Glomerular endothelial cell (primary cell): Measurements from ENCODE around the gene STK32B. TPM values are rescaled to one million over a fixed set of nuclear protein-coding genes. Genes with fewer than 3 reads are reported as not detected.
A peak's percentile ranks its signal among the peaks of the same experiment; 100 is the strongest.
"Not testable (repeated sequence)": the region's sequence is repeated elsewhere in the genome, so short reads cannot be mapped to it uniquely, and the experiment has no call there.

Experiments used
- DNase-seq: peaks from one replicate; pipeline ENCODE4 v3.0.0-alpha.2; 2011; ENCODE audit warnings: low read depth, low spot score; ENCODE audit errors: extremely low read depth
- total RNA-seq: library from RNA; depleted of rRNA; stranded (reverse); fragments of >200 nt; gene quantifications from 2 replicates; pipeline ENCODE4 v1.2.3, GENCODE V29; 2015

Gene STK32B
- total RNA-seq, 1 donor from 2014 or later = 29.0 TPM

DNA sequence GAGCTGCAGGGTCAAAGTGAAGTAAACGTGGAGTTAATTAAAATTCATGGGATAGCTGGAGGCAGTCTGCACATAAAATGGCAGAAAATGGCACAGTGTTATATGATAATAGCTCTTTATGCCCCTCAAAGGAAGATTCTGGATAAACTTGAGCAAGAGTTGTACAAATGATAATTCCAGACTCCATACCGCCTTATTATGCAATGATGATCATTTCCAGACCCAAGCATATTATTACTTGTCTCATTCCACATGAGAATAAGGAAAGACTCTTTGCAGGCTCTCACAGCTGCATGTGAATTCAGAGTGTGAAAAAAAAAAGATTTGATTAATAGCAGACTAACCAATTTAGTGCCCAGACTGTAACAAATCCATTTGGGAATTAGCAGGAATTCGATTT is 105.4 kb downstream of the STK32B start:
- DNase-seq = no peak

DNA sequence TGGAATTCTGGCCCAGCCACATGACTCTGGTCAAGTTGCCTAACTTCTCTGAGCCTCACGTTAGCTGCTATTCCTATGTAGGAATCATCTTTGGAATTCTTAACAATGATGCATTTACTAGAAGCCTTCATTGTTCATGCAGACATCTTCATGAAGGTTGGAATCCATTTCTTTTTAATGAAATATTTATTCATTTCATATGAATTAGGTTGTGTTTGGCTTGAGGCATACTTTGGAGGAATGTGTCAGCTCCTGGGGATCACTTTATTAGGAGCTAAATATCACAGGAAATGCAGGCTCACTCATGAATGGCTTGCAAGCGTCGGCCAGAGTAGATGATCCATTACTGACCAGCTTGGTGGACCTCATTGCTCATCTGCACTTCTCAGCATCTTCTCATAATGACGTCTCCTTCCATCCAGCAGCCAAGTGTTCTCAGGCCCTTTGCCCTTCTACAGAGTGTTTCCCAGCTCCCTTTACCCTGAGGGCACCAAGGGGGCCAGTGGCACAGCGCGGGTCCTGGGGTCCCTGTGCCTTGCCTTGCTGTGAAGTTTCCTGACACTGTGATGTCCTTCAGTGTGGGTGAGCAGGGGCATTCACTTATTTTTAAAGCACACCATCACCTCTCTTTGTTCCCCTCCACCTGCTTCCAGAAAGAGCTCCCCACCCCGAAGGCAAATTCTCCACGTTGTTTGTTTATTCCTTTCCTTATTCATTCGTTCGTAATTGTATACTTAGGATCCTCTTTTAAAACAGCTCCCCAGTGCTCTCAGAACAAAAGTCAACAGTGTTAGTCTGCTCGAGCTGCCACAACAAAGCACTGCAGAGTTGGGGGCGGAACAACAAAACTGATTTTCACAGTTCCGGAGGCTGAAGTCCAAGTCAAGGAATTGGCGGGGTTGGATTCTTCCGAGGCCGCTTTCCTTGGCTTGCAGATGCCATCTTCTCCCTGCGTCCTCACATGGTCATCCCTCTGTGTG is 106.8 kb downstream of the STK32B start:
- no peak for DNase-seq

DNA sequence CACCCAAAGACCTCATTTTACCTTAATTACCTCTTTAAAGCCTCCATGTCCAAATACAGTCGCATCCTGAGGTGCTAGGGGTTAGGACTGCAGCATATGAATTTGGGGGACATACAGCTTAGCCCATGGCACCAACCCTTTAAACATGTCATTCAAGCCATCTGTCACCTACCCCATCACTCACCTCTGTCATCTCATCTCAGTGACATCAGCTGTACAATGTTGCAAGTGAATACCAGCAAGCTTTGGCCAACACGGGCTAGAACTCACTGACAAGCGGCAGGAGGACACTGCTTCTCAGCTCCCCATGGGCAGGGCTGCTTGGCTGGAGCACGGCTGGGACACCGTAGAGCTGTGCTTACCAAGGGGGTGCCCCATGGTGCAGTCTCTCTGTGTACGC is 107.5 kb downstream of the STK32B start:
- DNase-seq = no peak

DNA sequence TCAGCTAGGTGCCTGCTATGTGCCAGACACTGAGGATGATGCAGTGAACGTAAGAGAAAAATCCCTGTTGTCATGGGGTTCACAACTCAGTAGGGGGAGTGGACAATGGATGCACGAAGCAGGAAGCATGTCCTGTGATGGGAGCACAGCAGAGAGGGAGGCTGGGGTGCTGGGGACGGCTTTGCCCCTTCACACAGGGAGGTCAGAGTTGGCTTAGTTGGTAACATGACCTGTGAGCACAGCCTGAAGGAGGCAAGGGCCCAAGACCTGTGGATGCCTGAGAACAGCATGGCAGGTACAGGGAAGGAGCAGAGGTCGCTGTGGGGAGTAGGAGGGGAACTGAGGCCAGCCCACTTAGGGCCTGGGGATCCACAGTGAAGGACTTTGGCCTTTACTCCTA is 109.4 kb downstream of the STK32B start:
- DNase-seq = no peak

DNA sequence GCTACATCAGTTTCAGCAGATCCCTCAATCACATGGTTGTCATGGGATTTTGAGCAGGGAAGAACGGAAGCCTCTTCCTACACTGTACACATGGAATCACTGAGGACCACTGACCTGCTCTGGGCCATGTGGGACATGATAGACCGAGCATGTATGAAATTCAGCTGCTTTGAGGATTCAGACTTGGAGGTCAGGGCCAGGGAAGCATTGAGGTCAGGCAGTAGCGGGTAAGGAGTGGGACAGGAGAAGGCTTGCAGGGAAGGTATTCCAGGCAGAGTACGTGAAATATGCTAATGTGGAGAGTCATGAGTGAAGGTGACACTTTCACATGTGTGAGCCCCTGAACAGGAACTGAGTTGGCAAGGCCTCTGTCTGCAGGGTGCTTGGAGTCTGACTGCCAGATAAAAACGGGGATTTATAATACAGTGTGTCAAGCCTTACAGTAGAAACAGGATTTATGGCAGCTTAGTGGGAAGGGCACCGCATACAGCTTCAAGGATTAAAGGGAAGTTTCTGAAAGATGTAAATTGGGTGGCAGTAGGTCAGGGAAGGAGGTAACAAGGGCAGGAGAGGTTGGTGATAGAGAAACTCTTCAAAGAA is 111.7 kb downstream of the STK32B start:
- no peak for DNase-seq

DNA sequence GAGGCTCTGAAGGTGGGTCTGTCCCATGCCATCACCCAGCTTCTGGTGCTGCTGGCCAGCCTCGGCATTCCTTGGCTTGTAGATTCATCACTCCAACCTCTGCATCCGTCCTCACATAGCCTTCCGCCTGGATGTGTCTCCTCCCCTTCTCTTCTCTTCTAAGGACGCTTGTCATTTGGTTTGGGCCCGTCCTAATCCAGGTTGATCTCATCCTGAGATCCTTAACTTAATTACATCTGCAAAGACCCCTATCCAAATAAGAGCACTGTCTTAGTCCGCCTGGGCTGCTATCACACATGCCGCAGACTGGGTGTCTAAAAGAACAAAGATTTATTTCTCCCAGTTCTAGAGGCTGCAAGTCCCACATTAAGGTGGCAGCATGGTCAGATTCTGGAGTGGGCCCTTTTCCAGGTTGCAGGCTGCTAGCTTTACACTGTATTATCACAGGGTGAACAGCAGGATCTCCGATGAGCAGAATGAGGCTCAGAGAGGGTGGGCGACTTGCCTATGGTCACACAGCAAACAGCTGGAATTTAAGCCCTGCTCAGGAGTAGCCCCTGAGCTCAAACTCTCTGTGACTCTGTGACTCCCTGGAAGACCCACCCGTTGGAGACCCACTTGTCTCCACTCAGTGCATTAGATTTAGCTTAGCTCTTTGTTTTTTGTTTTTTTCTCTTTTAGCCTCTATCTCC is 113.1 kb downstream of the STK32B start:
- no peak for DNase-seq

DNA sequence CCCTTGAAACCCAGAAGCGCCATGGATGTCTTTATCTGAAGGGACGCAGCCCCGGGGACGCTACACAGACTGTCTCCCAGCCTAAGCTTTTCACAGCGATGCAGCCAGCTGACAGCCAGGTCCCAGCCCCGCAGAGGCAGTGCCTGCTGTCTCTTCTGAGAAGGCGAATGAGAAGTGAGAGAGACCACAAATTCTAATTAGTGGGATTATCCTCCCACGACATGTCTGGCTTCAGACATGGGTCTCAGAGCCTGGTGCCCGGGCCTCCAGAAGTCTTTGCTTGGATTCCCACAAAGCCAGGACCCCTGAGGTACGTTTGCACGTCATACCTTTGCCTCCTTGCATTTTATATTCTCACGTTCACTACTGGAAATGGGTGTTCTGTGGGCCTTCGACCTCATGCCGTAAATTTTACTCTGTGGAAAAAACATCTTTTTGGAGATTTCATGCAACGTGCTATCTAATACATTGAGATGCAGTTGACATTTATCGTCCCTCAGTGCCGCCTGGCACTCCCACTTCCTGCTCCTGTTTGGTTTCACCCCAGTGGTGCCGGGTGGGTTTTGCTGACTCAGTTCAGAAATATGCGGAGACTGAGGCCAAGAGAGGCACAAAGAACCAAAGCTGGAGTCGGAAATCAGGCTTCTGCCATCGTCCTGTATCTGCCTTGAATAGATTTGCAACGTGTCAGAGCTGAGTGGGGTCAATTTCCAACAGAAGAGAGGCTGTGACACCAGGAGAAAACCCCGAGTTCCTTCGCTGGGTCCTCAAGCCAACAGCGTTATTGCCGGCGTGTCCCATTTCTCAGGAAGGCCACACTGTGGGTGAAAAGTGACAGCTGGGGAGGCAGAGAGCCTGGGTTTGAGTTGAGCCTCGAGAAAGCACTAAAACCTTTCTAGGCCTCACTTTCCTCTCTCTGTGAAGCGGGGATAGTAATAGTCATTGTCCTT is 114.4 kb downstream of the STK32B start:
- peak; percentile 33 for DNase-seq

DNA sequence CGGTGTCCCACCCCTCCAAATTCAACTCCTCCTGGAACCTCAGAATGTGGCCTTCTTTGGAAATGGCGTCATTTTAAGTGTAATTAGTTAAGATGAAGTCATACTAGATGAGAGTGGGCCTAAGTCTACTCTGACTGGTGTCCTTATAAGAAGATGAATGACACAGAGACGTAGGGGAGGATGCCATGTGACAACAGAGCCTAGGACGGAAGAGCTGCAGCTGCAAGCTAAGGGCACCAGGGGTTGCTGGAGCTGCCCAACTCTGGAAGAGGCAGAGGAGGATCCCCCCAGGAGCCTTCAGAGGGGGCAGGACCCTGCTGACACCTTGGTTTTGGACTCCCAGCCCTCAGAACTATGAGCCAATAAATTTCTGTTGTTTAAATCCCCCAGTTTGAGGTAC is 115.1 kb downstream of the STK32B start:
- no peak for DNase-seq

DNA sequence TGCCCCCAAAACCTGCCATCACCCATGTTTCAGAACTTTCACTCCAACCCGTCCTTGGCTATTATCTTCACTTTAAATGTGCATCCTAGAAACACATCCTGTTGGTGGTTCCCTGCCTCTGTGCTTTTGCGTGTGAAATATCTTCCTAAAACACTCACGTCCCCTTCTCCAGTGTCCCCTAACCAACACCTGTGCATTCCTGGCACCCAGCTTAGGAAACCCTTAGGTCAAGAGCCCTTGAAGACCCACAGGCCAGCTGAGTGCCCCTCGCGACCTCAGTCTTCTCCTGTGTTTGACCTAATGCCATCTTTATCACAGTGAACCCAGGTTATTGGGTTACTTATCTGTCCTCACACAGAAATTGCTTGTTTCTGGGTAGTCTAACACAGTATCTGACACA is 117.6 kb downstream of the STK32B start:
- DNase-seq = no peak

DNA sequence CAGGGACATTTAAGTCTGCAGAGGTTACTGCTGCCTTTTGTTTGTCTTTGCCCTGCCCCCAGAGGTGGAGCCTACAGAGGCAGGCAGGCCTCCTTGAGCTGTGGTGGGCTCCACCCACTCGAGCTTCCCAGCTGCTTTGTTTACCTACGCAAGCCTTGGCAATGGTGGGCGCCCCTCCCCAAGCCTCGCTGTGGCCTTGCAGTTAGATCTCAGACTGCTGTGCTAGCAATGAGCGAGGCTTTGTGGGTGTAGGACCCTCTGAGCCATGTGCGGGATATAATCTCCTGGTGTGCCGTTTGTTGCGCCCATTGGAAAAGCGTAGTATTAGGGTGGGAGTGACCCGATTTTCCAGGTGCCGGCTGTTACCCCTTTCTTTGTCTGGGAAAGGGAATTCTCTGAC is 124.6 kb downstream of the STK32B start:
- not testable (repeated sequence) for DNase-seq

DNA sequence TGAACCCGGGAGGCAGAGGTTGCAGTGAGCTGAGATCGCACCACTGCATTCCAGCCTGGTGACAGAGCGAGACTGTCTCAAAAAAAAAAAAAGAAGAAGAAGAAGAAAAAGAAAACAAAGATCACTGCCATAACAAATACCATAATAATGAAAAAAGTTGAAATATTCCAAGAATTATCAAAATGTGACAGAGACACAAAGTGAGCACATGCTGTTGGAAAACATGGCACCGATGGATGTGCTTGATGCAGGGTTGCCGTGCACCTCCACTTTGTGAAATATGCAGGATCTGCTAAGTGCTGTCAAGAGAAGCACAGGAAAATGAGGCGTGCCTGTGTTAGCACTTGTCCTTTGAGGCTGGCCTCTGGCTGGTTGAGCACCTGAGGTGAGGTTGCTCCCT is 133.3 kb downstream of the STK32B start:
- DNase-seq = no peak

DNA sequence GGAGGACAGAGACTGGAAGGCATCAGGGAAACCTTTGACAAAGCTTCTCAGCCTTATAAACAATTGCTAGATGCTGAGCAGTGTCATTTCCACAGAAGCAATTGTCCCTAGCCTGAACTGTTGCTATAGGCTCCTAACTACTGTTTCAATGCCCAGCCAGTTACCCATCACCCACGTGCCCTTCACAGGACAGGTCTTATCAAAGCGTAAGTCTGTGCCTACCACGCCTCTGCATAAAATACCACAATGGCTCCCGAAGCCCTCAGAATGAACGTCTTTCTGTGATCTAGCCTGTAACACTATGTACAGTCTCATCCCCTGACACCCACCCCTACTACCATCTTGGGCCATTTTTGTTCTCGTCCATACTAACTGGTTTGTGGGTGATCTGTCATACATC is 134.3 kb downstream of the STK32B start:
- no peak for DNase-seq

DNA sequence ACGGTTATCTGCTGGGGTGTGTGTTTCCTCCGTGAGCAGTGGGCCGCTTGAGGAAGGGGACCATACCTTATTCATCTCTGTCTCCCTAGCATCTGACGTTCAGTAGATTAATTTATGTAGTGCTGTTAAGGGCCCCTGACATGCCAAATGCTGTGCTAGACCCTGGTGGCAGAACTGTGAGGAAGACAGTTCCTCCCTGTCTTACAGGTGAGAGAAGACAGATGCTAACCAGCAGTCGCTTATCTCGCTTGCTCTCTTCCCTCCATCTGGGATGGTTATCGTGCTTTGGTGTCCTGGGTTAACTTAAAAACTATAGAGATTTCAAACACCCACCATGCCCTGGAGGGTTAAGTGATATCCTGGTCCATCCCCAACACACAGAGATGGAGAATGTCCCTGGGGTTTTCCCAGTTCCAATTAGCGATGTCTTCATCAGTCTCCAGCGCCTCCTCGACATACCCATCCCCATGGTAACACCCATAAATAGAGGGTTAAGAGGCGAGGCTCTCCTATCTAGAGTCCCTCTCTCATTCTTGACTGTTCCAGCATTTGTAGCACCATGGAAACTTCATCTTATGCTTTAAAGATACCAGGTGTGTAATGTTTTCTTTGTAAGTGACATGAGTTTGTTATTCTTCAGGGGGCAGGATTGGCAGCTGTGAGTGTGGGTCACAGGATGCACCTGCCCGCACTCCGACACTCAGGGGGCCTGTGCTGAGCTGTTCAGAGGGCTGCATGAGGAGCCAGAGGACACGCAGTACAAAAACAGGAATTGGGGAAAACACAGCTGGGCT is 135.2 kb downstream of the STK32B start:
- DNase-seq = no peak

DNA sequence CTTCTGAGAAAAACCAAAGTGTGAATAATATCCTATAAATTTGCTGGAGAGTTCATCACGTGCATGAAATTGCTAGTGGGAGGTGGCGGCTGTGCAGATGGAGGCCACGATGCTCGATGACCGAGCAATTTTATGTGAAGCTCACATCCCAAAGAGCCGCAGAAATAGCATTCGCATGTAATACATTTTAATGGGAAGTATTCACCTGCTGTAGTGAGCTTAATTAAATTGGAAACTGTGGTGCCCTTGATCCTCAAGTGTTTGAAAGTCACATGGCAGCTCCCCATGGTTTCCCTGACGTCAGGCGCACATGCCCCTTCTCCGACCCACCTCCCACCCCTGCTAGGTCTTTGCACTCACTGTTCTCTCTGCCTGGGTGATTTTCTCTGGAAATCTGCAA is 136.8 kb downstream of the STK32B start:
- DNase-seq = no peak

DNA sequence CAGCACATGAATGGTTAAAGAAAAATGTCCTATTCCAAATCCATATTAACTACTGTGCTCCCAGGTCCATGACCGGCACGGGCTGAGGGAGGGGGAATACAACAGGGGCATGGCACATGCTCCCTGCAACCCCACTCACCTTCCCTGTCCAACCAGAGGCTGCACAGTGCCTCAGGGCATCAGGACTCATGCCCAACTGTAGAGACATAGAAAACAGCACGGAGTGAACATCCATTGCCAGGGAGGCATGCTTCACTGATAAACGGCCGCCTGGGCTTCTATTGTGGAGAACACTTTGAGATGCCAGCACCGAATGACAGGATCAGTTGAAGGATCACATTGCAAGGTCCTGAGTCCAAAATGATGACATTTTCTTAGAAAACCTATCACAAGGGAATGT is 140.6 kb downstream of the STK32B start:
- DNase-seq = no peak

DNA sequence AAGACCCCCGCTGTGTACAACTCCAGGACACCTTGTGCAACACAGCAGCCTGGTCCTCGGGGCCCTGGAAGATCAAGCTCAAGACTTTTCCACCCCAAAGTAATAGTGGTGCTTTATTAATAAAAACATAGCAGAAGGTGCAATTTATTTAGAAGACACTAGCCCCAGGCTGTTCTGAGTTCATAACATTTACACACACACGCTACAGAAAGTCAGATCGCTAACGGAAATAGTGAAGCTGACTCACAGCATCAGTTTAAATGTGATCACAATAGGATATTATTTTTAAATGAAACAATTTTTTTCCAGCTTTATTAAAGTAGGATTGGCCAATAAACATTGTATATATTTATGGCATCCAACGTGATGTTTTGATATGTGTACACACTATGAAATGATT is 141.0 kb downstream of the STK32B start:
- no peak for DNase-seq

DNA sequence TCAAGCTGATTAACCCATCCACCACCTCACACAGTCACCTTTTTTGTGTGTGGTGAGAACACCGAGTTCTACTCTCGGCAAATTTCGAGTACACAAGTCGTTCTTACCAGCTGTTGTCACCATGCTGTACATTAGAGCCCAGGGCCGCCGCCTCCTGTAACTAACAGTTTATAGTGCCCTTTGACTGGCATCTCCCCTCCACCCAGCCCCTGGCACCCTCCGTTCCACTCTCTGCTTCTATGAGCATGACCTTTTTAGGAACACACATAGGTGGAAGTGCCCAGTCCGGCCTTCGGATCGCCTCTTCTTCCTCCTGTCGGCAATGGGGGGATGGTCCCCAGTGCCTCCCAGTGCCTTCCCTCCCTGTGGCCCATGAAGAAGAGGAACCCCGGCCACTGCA is 141.4 kb downstream of the STK32B start:
- no peak for DNase-seq

DNA sequence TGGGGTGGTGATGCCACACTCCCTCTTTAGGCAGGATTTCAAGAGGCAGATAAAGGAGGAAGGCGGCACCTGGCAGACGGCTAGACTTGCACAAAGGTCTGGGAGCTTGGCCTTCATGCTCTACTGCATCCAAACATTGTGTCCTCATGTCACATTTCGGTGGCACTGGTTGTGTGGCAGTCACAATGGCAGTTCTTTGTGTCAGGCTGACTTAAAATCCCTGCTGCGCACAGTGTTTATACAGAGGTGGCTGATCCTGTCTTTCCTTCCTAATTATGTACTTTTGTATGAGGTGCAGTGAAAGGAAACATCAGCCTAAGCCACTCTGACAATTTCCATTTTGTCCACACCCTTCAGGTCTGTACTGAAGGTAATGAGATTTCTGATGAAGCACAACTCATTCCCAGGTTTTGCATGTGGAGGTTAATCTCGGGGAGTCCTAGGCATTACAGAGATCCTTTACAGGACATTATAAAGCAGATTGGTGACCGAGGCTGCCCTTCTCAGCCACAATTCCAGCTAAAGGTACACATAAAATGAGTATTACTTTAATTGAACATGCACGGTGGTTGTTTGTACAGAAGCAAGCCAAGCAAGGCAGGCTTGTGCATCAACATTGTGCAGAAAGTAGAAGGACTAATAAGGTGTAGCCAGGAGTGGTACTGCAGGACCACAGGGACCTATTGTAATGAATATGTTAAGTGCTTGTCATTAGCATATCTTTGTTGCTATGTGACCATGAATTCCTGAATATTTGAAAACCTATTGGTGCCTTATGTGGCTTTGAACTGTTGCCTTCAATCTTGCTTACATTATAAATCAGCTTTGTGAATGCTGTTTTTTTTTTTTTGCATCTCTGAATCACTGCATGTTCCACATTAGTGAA is 147.6 kb downstream of the STK32B start:
- no peak for DNase-seq

DNA sequence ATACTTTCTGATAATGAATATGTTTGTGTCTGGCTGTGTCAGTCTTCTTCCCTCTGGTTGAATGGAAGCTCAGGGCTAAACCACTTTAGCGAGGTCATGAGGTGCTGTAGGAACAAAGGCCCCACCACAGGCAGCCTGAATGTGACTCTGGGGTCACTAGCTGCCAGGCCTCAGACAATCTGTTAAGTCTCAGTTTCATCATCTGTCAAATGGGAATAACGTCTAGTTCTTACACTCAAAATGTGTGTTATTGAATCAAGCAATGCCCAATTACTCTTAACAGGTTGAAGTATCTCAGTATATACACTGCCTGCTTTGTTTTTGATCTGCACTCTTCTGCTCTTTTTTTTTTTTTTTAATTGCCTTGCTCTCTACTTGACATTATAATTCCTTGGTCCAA is 148.6 kb downstream of the STK32B start:
- DNase-seq = no peak
